Measurements from ENCODE around the gene SP6. TPM values are rescaled to one million over a fixed set of nuclear protein-coding genes. Genes with fewer than 3 reads are reported as not detected.

SP6 gene
- total RNA-seq, result under 1 TPM in 1 of 2 experiments, not detected in 1; 0.12 TPM

DNA sequence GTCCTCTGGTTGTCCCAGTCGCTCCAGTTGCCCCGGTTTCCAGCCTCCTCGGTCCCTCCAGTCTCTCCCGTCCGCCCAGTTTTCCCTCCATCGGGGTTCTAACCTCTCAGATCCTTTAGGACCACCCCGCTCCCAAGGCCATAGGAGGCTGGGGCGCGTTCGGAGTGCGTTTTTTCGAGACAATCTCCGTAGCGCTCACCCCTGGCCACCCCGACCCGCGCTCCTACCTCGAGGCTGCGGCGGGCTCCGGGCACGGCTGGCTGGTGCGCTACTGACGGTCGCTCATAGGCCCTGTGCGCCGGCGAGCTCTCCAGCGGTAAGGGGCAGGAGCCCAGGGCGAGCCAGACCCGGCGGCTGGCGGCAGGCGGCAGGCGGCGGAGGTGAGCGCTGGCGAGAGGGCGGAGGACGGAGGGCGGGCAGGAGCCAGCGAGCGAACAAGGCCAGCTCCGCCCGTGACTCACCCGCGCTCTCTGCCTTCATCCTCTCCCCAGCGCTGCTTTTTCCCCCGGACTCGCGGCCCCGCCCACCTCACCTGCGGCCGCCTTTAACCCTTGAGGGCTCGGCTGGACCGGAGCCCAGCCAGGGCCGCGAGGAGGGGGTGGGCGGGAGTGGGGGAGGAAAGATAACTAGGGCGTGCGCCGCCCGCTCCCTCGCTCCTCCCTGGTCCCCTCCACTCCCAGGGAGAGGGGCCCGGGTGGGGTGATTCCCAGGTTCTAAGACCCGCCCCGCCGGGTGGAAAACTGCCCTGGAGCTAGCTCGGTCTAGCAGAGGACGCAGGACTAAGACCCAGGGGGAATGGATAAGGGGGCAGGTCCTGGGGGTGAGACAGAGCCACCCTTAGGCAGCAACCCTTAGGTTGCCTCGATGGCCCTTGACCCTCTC lies at the start of gene SP6:
SP6 (minus strand) TSS at position 472 of the 882 bp plus-strand sequence. CDS start 2,734 bp downstream, outside the sequence.
- DNase-seq (peak; percentile 70), ATAC-seq (peak; percentile 89)
- H3K4me1 Mint-ChIP-seq, result peaks cover 13% of the 10 kb centered on the region
- no peak within 1 kb of the TSS for H3K4me3 Mint-ChIP-seq
- no peaks in the 10 kb centered on the region for H3K36me3 Mint-ChIP-seq
- H3K27me3 Mint-ChIP-seq, result peaks cover 90% of the 10 kb centered on the region
- no peak within 1 kb of the TSS for H3K27ac Mint-ChIP-seq
- CTCF ChIA-PET, result interaction anchor here (1.2 to 14.0 kb wide), 6 partner anchors 8 to 71 kb away, joined by 3 to 365 read pairs (median 6); partner anchors contain the start of genes SCRN2 and SP2
- no peaks in the 10 kb centered on the region for H3K9me3 Mint-ChIP-seq (ENCODE audit: low read depth)

DNA sequence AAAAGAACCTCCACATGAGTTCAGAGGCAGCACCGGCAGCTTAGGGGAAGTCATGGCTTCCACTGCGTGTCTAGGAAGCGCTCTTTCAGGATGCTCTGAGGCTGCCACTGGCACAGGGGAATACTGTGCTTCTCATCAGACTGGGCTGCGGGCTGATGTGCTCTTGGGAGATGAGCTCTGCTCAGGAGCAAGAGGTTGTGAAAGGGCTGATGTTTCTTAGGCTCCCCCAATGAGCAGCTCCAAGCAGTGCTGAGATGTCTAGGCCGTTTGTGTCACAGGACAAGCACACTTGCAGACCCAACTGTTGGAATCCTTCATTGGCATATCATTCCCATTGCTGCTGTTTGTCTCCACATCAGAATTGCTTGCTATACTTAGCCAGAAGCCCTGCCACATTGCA lies 48.7 kb upstream of the SP6 start:
- Mint-ChIP-seq H3K27ac (no peak overlapping the region), H3K27me3 (no peaks in the 10 kb centered on the region), H3K4me3 (no peak overlapping the region), H3K4me1 (peaks cover 36% of the 10 kb centered on the region), H3K36me3 (peaks cover 14% of the 10 kb centered on the region), H3K9me3 (ENCODE audit: low read depth) (no peaks in the 10 kb centered on the region)
- DNase-seq (no peak), ATAC-seq (no peak)
- CTCF ChIA-PET, result interaction anchor here (1.5 kb wide), 1 partner anchor 10 kb away, joined by 5 read pairs; no protein-coding TSS in a partner anchor

DNA sequence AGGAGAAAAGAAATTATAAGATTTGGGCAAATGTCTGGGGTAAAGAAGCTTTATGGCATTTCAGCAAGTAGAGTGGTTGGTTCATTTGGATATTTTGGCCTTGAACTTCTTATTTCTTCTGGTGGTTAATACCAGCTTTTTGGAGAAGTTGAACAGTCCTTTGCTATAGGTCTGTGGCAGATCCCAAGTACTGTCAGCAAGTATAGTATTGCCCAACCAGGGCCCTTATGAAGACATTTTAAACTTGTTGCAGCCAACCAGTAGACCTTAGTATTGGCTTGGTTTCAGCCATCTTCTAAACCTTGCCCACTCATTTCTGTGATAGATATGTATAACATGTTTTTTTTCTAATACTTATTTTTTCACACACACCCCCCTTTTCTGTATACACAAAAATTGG lies 47.3 kb upstream of the SP6 start:
- H3K9me3 Mint-ChIP-seq (ENCODE audit: low read depth), result no peaks in the 10 kb centered on the region
- DNase-seq (no peak), ATAC-seq (no peak)
- peaks cover 44% of the 10 kb centered on the region for H3K4me1 Mint-ChIP-seq
- H3K27me3 Mint-ChIP-seq, result no peaks in the 10 kb centered on the region
- H3K36me3 Mint-ChIP-seq, result peaks cover 11% of the 10 kb centered on the region
- H3K4me3 Mint-ChIP-seq, result no peak overlapping the region
- CTCF ChIA-PET, result interaction anchor here (0.7 to 1.0 kb wide), 2 partner anchors 50 to 57 kb away, joined by 3 to 4 read pairs; partner anchors contain the start of gene SCRN2
- no peak overlapping the region for H3K27ac Mint-ChIP-seq

DNA sequence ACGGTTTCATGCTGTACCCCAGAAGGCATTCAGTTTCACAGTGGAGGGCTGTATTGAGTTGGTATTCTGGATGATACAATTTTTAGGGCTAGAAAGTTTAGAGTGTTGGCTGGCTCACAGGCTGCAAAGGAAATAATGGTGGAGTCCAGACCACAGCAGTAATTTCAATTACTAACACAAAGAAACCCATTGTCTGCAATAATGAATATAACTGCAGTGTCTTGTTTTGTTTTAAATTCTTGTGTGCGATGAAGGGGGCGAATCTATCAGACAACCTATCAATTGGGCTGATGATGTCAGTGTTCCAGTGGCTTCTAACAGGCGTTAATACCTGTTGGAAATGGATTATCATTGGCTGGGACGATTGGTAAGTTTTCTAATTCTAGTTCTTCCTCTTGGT lies 46.6 kb upstream of the SP6 start:
- CTCF ChIA-PET, result interaction anchor here (0.7 to 1.0 kb wide), 3 partner anchors 49 to 73 kb away, joined by 3 to 5 read pairs (median 4); partner anchors contain the start of genes CDK5RAP3 and SCRN2
- H3K27ac Mint-ChIP-seq, result peak overlapping the region; percentile 95
- no peak for DNase-seq
- no peaks in the 10 kb centered on the region for H3K27me3 Mint-ChIP-seq
- ATAC-seq, result no peak
- H3K4me1 Mint-ChIP-seq, result peaks cover 44% of the 10 kb centered on the region
- H3K9me3 Mint-ChIP-seq (ENCODE audit: low read depth), result no peaks in the 10 kb centered on the region
- H3K4me3 Mint-ChIP-seq, result peak overlapping the region; percentile 83
- H3K36me3 Mint-ChIP-seq, result peaks cover 9% of the 10 kb centered on the region

DNA sequence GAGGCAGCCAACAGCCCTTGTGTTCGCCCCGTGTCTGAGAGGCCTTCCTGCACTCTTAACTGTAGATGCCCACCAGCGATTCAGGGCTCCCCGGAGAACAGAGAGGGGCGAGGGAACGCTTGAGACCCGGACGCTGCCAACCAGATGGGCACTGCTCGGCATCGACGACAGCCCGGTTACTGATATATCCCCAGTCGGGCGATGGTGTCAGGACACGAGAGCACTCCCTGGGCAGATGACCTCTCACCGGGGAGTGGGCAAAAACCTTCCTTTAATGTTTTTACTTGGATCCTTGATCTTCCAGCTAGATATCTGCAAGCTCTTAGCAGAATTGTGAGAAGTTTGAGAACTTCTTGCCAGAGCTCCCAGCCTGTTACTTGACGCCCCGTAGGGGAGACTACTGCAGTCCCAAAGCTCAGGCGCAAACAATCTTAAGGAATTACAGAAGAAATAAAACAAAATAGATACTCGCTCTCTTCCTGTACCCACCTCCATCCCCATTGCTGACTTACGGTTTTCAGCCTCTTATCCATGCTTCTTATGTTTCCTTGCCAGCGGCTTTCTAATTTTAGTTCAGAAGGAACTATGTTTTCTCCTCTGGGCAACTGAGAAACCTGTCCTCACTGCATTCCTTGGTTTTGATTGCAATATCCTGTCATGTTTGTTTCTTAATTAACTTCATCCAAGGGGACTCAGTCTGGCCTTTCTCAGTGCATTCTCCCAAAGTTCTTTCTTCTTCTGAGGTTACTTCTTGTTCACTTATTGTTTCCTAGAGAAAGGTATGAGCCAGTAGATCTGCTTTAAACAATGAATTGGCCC lies 45.9 kb upstream of the SP6 start:
- Mint-ChIP-seq H3K36me3 (peaks cover 7% of the 10 kb centered on the region), H3K4me1 (peaks cover 41% of the 10 kb centered on the region), H3K4me3 (peak overlapping the region; percentile 83), H3K27me3 (no peaks in the 10 kb centered on the region), H3K9me3 (ENCODE audit: low read depth) (no peaks in the 10 kb centered on the region), H3K27ac (peak overlapping the region; percentile 95)
- DNase-seq (no peak), ATAC-seq (no peak)
- CTCF ChIA-PET, result interaction anchor here (1.0 kb wide), 2 partner anchors 56 to 74 kb away, joined by 3 to 5 read pairs; partner anchors contain the start of genes CDK5RAP3 and SCRN2

DNA sequence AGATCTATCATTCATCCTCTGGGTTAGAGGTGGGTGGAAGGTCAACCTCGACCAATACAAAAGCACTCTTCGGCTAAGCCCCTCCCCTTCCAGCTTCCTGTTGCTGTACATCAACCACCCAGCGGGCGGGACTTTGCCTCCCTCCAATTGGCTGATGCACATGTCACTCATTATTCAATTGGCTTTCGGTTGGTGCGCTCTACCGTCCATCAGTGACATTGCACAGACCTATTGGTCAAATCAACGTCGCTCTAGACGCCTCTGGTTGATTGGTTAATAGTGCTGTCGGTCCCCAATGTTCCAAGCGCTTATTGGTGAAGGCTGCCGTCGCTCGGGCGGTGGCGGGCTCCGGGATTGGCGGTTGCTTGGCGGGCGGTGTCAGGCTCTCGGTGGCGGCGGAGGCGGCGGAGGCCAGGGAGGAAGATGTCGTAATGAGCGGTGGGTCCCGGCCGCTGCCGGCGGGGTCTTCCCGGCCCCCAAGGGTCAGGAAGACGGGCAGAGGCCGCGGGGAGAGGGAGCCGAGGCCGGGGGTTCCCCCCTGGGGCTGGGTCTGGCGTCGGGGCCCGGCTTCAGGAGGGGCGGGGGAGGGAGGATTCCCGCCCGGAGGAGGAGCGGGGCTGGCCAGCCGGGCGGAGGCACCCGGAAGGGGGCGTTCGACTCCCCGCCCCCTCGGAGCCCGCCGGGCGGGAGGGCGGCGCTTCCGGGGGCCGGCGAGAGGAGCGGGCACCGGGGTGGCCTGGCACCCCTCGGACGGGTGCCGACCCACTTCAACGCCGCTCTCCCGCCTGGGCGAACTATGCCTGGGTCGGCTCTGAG lies 45.1 kb upstream of the SP6 start, which contains the start of gene SP2:
SP2 (plus strand) TSS at position 381 of the 816 bp plus-strand sequence; CDS start at position 432, 51 bp downstream.
- Mint-ChIP-seq H3K9me3 (ENCODE audit: low read depth) (no peaks in the 10 kb centered on the region), H3K27me3 (no peaks in the 10 kb centered on the region), H3K4me1 (peaks cover 47% of the 10 kb centered on the region), H3K36me3 (peaks cover 7% of the 10 kb centered on the region), H3K27ac (peak within 1 kb of the TSS; percentile 95), H3K4me3 (peak within 1 kb of the TSS; percentile 83)
- ATAC-seq (peak; percentile 93), DNase-seq (peak; percentile 100)
- CTCF ChIA-PET, result interaction anchor here (0.8 to 8.7 kb wide), 15 partner anchors 14 to 197 kb away, joined by 3 to 365 read pairs (median 4); partner anchors contain the start of genes CDK5RAP3, LRRC46, MRPL10 and OSBPL7

DNA sequence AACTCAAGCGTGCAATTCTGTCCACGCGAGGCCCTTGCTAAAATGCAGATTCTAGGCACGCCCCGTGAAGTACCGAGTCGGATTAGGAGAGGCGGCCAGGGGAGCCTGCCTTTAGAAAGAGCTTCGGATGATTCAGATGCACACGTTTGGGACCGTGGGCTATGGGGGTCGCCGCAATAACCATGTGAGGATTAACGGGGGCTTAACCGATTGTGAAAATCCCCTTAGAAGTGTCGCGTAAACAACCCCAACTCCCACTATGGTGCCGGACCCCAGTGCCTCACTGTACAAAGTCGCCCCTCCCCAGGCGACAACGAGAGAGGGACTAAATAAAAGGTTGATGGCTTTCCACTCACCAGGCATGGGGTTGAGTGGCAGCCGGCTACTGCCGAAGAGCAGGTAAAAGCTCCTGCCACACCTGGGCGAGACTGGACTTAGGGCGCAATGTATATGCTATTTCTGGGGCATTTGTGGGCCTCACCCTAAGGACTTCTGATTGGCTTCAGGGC lies 44.4 kb upstream of the SP6 start:
- Mint-ChIP-seq H3K27ac (peak overlapping the region; percentile 95), H3K27me3 (no peaks in the 10 kb centered on the region), H3K36me3 (peaks cover 7% of the 10 kb centered on the region), H3K4me3 (peak overlapping the region; percentile 83), H3K4me1 (peaks cover 45% of the 10 kb centered on the region), H3K9me3 (ENCODE audit: low read depth) (no peaks in the 10 kb centered on the region)
- ATAC-seq (no peak), DNase-seq (peak; percentile 59)
- CTCF ChIA-PET, result interaction anchor here (0.8 to 8.7 kb wide), 14 partner anchors 14 to 196 kb away, joined by 3 to 365 read pairs (median 4); partner anchors contain the start of genes CDK5RAP3, LRRC46, MRPL10 and OSBPL7

DNA sequence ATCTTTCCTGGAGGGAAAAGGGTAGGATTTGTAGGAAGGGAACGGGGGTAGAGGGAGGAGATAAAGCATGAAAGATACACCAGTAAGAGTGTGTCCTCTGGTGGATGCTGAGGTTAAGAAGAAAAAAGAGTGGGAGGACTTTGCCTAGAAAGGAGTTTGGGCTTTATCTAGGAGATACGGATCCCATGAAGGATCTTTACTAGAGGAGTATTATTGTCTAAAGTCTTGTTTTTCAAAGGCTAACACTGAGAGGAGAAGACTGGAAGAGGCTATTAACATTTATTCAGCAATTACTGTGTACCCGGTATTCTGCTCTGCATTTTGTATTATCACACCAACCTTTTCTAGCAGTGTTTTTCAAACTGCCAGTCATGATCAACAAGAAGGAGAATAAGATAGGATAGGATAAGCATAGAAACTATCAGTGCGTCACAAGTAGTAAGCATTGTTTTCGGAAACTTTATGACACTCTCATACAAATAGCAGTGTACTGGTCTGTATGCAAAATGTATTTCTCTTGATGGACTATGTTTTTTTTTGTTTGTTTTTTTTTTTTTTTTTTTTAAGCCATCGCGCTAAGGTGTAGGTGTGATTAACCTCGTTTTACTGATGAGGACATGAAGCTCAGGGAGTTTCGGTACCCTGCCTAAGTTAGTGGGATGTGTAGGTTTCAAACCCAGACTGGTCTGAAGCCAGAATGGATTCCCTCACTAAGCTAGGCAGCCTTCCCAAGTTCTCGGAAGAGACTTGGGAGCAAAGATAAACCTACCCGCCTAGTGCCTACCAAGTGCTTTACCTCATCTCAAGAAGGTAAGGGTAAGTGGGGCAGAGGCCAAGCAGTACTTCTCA lies 43.8 kb upstream of the SP6 start:
- Mint-ChIP-seq H3K27me3 (no peaks in the 10 kb centered on the region), H3K27ac (peak overlapping the region; percentile 95), H3K4me1 (peaks cover 44% of the 10 kb centered on the region), H3K4me3 (peak overlapping the region; percentile 83), H3K36me3 (peaks cover 7% of the 10 kb centered on the region), H3K9me3 (ENCODE audit: low read depth) (no peaks in the 10 kb centered on the region)
- CTCF ChIA-PET, result interaction anchor here (0.8 to 8.7 kb wide), 12 partner anchors 12 to 196 kb away, joined by 3 to 365 read pairs (median 4); partner anchors contain the start of genes CDK5RAP3, LRRC46, MRPL10 and OSBPL7
- ATAC-seq, result no peak
- no peak for DNase-seq

DNA sequence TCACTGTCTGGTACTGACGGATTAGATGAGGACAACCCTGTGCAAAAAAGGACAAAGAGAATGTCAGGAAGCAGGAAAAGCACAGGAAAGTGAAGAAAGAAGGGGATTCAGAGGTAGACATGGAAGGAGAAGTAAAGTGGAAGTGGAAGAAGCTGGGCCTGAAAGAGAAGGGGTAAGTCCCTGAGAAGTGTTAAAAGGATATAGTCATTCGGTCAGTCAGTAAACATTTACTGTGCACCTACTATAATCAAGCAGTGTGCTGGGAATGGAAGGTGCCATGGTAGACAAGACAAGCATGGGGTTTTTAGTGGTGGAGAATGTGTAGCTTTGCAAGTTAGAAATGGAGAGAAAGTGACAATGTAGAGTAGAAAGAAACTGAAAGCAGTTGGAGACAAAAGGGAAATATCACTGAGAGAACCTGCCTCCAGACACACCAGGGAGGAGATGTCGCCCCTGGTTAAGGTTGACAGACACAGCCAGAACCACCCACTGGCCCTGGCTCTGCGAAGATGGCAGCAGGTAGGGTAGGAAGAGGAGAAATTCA lies 40.7 kb upstream of the SP6 start:
- no peak overlapping the region for H3K4me3 Mint-ChIP-seq
- peaks cover 22% of the 10 kb centered on the region for H3K4me1 Mint-ChIP-seq
- DNase-seq (no peak), ATAC-seq (no peak)
- H3K27ac Mint-ChIP-seq, result peak overlapping the region; percentile 62
- no peaks in the 10 kb centered on the region for H3K9me3 Mint-ChIP-seq (ENCODE audit: low read depth)
- CTCF ChIA-PET, result interaction anchor here (0.9 to 8.7 kb wide), 11 partner anchors 10 to 126 kb away, joined by 3 to 365 read pairs (median 5); partner anchors contain the start of genes CDK5RAP3, OSBPL7, SCRN2 and SP6
- no peaks in the 10 kb centered on the region for H3K27me3 Mint-ChIP-seq
- H3K36me3 Mint-ChIP-seq, result no peaks in the 10 kb centered on the region

DNA sequence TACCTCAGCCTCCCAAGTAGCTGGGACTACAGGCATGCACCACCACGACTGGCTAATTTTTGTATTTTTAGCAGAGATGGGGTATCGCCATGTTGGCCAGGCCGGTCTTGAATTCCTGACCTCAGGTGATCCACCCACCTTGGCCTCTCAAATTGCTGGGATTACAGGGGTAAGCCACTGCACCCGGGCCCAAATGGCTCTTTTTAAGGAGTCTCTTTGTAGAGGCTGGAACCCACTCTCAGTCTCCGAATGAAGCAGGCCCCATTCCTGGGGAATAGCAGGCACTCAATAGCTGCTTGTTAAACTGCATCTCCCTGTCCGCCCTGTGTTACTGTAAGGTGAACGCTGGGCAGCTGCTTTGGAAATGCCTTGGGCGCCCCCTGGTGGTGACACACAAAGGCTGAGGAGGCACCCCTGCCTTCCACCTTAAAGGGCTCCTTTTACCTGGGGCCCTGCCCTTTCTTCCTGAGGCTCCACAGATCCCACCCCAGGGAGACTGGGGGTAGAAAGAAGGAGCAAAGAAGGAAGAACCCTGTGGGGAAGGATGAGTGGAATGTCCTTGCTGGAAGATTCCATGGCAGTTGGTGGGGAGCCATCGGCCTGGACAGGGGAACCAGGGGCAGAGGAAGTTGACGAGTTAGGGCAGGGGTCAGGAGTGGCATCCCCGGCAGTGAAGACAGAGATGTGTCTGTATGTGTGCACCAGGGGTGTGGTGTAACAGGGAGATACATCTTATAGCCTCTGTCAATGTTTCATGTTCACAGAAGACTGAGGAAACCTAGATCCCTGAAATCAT lies 39.0 kb upstream of the SP6 start:
- no peak overlapping the region for H3K4me3 Mint-ChIP-seq
- H3K27ac Mint-ChIP-seq, result no peak overlapping the region
- peaks cover 22% of the 10 kb centered on the region for H3K4me1 Mint-ChIP-seq
- ATAC-seq, result peak; percentile 99
- CTCF ChIA-PET, result interaction anchor here (0.6 to 8.7 kb wide), 38 partner anchors 9 to 225 kb away, joined by 3 to 365 read pairs (median 4); partner anchors contain the start of genes CDK5RAP3, OSBPL7, PRR15L and SCRN2
- DNase-seq, result peak; percentile 93
- H3K27me3 Mint-ChIP-seq, result no peaks in the 10 kb centered on the region
- no peaks in the 10 kb centered on the region for H3K36me3 Mint-ChIP-seq
- no peaks in the 10 kb centered on the region for H3K9me3 Mint-ChIP-seq (ENCODE audit: low read depth)

All from activated CD8-positive, alpha-beta memory T cell treated with anti-CD3 and anti-CD28 coated beads, Interleukin-2, amount 10 ng/mL, durations not matched to agents 7 days and 5 days (primary cell).